ENCODE data around the gene SNRNP35. TPM values are rescaled to one million over a fixed set of nuclear protein-coding genes. Genes with fewer than 3 reads are reported as not detected.
A peak's percentile ranks its signal among the peaks of the same experiment; 100 is the strongest.
"Not testable (repeated sequence)": the region's sequence is repeated elsewhere in the genome, so short reads cannot be mapped to it uniquely, and the experiment has no call there.

Gene SNRNP35
- total and polyA plus RNA-seq, 9 donors: 23.1 to 34.2 (median 31.1) TPM

- Histone ChIP-seq H3K9me3 (replicated peaks; ENCODE audit: control insufficient read depth, low read depth, low read length) (no peaks in the 10 kb centered on the region), H3K27me3 (ENCODE audit: control insufficient read depth, insufficient read depth, low read length) (no peaks in the 10 kb centered on the region), H3K36me3 (ENCODE audit: control insufficient read depth, insufficient read depth, low read length) (peaks cover 57% of the 10 kb centered on the region), H3K4me3 (ENCODE audit: low read length) (no peak overlapping the region), H3K4me1 (ENCODE audit: control insufficient read depth, insufficient read depth, low read length) (peaks cover 3% of the 10 kb centered on the region), H3K27ac (ENCODE audit: low read length) (no peak overlapping the region)
- no peak for DNase-seq
- WGBS (ENCODE audit: insufficient coverage): 88% methylated on average over 12 of the region's 12 CpGs
Observed at GRCh38 chr12:123472438-123472849, 14.5 kb downstream of the SNRNP35 start.

- Histone ChIP-seq H3K36me3 (ENCODE audit: control insufficient read depth, insufficient read depth, low read length) (peaks cover 61% of the 10 kb centered on the region), H3K27me3 (ENCODE audit: control insufficient read depth, insufficient read depth, low read length) (no peaks in the 10 kb centered on the region), H3K4me1 (ENCODE audit: control insufficient read depth, insufficient read depth, low read length) (peaks cover 23% of the 10 kb centered on the region), H3K4me3 (ENCODE audit: low read length) (no peak overlapping the region), H3K9me3 (replicated peaks; ENCODE audit: control insufficient read depth, low read depth, low read length) (no peaks in the 10 kb centered on the region), H3K27ac (ENCODE audit: low read length) (peak overlapping the region; percentile 47)
- DNase-seq: no peak
- 69% methylated on average over 5 of the region's 13 CpGs for WGBS (ENCODE audit: insufficient coverage)
Observed at GRCh38 chr12:123474485-123475245, 16.7 kb downstream of the SNRNP35 start.

- H3K9me3 ChIP-seq (replicated peaks; ENCODE audit: control insufficient read depth, low read depth, low read length): no peaks in the 10 kb centered on the region
- no peaks in the 10 kb centered on the region for H3K27me3 ChIP-seq (ENCODE audit: control insufficient read depth, insufficient read depth, low read length)
- peaks cover 23% of the 10 kb centered on the region for H3K4me1 ChIP-seq (ENCODE audit: control insufficient read depth, insufficient read depth, low read length)
- WGBS (ENCODE audit: insufficient coverage): 82% methylated on average over 11 of the region's 15 CpGs
- peak overlapping the region; percentile 35 for H3K27ac ChIP-seq (ENCODE audit: low read length)
- H3K4me3 ChIP-seq (ENCODE audit: low read length): no peak overlapping the region
- DNase-seq: no peak
- peaks cover 57% of the 10 kb centered on the region for H3K36me3 ChIP-seq (ENCODE audit: control insufficient read depth, insufficient read depth, low read length)
Observed at GRCh38 chr12:123475246-123475703, 17.3 kb downstream of the SNRNP35 start.

- DNase-seq: no peak
- peaks cover 56% of the 10 kb centered on the region for H3K36me3 ChIP-seq (ENCODE audit: control insufficient read depth, insufficient read depth, low read length)
- peaks cover 23% of the 10 kb centered on the region for H3K4me1 ChIP-seq (ENCODE audit: control insufficient read depth, insufficient read depth, low read length)
Observed at GRCh38 chr12:123478069-123478468, 20.1 kb downstream of the SNRNP35 start.

GRCh38 chr12:123478762-123479161, 20.8 kb downstream of the SNRNP35 start:
- 81% methylated on average over 9 of the region's 10 CpGs for WGBS (ENCODE audit: insufficient coverage)
- Histone ChIP-seq H3K27me3 (ENCODE audit: control insufficient read depth, insufficient read depth, low read length) (no peaks in the 10 kb centered on the region), H3K36me3 (ENCODE audit: control insufficient read depth, insufficient read depth, low read length) (peaks cover 62% of the 10 kb centered on the region), H3K27ac (ENCODE audit: low read length) (peak overlapping the region; percentile 89), H3K4me1 (ENCODE audit: control insufficient read depth, insufficient read depth, low read length) (peaks cover 23% of the 10 kb centered on the region), H3K4me3 (ENCODE audit: low read length) (no peak overlapping the region), H3K9me3 (replicated peaks; ENCODE audit: control insufficient read depth, low read depth, low read length) (no peaks in the 10 kb centered on the region)
- DNase-seq: peak; percentile 70

More at GRCh38 chr12:123478069-123478468, 20.1 kb downstream of the SNRNP35 start:
- Histone ChIP-seq H3K27me3 (ENCODE audit: control insufficient read depth, insufficient read depth, low read length) (no peaks in the 10 kb centered on the region), H3K4me3 (ENCODE audit: low read length) (no peak overlapping the region), H3K27ac (ENCODE audit: low read length) (peak overlapping the region; percentile 89), H3K9me3 (replicated peaks; ENCODE audit: control insufficient read depth, low read depth, low read length) (no peaks in the 10 kb centered on the region)
- 88% methylated on average over 11 of the region's 11 CpGs for WGBS (ENCODE audit: insufficient coverage)

GRCh38 chr12:123479442-123480180, 21.7 kb downstream of the SNRNP35 start:
- Histone ChIP-seq H3K27ac (ENCODE audit: low read length) (peak overlapping the region; percentile 89), H3K4me1 (ENCODE audit: control insufficient read depth, insufficient read depth, low read length) (peaks cover 23% of the 10 kb centered on the region), H3K4me3 (ENCODE audit: low read length) (no peak overlapping the region), H3K27me3 (ENCODE audit: control insufficient read depth, insufficient read depth, low read length) (no peaks in the 10 kb centered on the region), H3K36me3 (ENCODE audit: control insufficient read depth, insufficient read depth, low read length) (peaks cover 70% of the 10 kb centered on the region), H3K9me3 (replicated peaks; ENCODE audit: control insufficient read depth, low read depth, low read length) (no peaks in the 10 kb centered on the region)
- DNase-seq: no peak
- 88% methylated on average over 8 of the region's 14 CpGs for WGBS (ENCODE audit: insufficient coverage)

GRCh38 chr12:123481251-123481650, 23.3 kb downstream of the SNRNP35 start:
- not testable (repeated sequence) for H3K9me3 ChIP-seq (replicated peaks; ENCODE audit: control insufficient read depth, low read depth, low read length); DNase-seq; H3K27ac ChIP-seq (ENCODE audit: low read length); H3K4me3 ChIP-seq (ENCODE audit: low read length); H3K27me3 ChIP-seq (ENCODE audit: control insufficient read depth, insufficient read depth, low read length)
- WGBS (ENCODE audit: insufficient coverage): 93% methylated on average over 2 of the region's 5 CpGs
- peaks cover 20% of the 10 kb centered on the region for H3K4me1 ChIP-seq (ENCODE audit: control insufficient read depth, insufficient read depth, low read length)
- peaks cover 75% of the 10 kb centered on the region for H3K36me3 ChIP-seq (ENCODE audit: control insufficient read depth, insufficient read depth, low read length)

GRCh38 chr12:123482876-123483275, 24.9 kb downstream of the SNRNP35 start:
- no peak for DNase-seq
- Histone ChIP-seq H3K27me3 (ENCODE audit: control insufficient read depth, insufficient read depth, low read length) (no peaks in the 10 kb centered on the region), H3K36me3 (ENCODE audit: control insufficient read depth, insufficient read depth, low read length) (peaks cover 67% of the 10 kb centered on the region), H3K4me3 (ENCODE audit: low read length) (no peak overlapping the region), H3K4me1 (ENCODE audit: control insufficient read depth, insufficient read depth, low read length) (peaks cover 16% of the 10 kb centered on the region), H3K27ac (ENCODE audit: low read length) (no peak overlapping the region), H3K9me3 (replicated peaks; ENCODE audit: control insufficient read depth, low read depth, low read length) (no peaks in the 10 kb centered on the region)
- WGBS (ENCODE audit: insufficient coverage): 100% methylated on average over 1 of the region's 6 CpGs

- peaks cover 63% of the 10 kb centered on the region for H3K36me3 ChIP-seq (ENCODE audit: control insufficient read depth, insufficient read depth, low read length)
- no peak for DNase-seq
- H3K9me3 ChIP-seq (replicated peaks; ENCODE audit: control insufficient read depth, low read depth, low read length): no peaks in the 10 kb centered on the region
- H3K27me3 ChIP-seq (ENCODE audit: control insufficient read depth, insufficient read depth, low read length): no peaks in the 10 kb centered on the region
- H3K4me1 ChIP-seq (ENCODE audit: control insufficient read depth, insufficient read depth, low read length): peaks cover 12% of the 10 kb centered on the region
- no peak overlapping the region for H3K27ac ChIP-seq (ENCODE audit: low read length)
- no peak overlapping the region for H3K4me3 ChIP-seq (ENCODE audit: low read length)
- 80% methylated on average over 17 of the region's 18 CpGs for WGBS (ENCODE audit: insufficient coverage)
Observed at GRCh38 chr12:123483602-123484248, 25.8 kb downstream of the SNRNP35 start.

- Histone ChIP-seq H3K4me3 (ENCODE audit: low read length) (no peak overlapping the region), H3K36me3 (ENCODE audit: control insufficient read depth, insufficient read depth, low read length) (peaks cover 56% of the 10 kb centered on the region), H3K9me3 (replicated peaks; ENCODE audit: control insufficient read depth, low read depth, low read length) (no peaks in the 10 kb centered on the region), H3K27ac (ENCODE audit: low read length) (no peak overlapping the region), H3K4me1 (ENCODE audit: control insufficient read depth, insufficient read depth, low read length) (peaks cover 4% of the 10 kb centered on the region), H3K27me3 (ENCODE audit: control insufficient read depth, insufficient read depth, low read length) (no peaks in the 10 kb centered on the region)
- WGBS (ENCODE audit: insufficient coverage): 76% methylated on average over 14 of the region's 14 CpGs
- DNase-seq: no peak
Observed at GRCh38 chr12:123485756-123486155, 27.8 kb downstream of the SNRNP35 start.

All from muscle of leg (tissue), 11 donors.